ENCODE results near the gene TTC1.

DNA sequence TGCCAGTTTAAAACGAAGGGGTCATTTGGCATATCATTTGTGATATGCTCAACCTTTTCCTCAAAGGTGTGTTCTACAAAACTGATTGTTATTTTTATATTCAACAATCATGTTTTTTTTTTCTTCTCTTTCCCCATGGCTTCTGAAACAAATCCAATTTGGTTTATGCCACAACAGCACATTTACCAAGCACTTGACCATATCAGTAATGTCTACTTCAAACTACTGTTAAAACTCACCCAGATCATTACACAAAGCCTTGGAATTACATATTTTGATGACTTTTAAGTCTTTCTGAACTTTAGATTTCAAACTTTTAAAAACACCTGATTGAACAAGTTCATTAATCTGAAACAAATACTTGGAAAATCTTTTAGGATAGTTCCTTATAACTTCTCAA is 81.1 kb downstream of the TTC1 start:
- TF ChIP-seq POLR2AphosphoS5 (IDR thresholded peaks at IDR 0.05; ENCODE audit: low read depth, low read length) (no peak), SIN3A (IDR thresholded peaks at IDR 0.05; ENCODE audit: borderline replicate concordance, insufficient read depth, low read depth, low read length) (no peak)
- TF ChIP-seq, protein P1, sequence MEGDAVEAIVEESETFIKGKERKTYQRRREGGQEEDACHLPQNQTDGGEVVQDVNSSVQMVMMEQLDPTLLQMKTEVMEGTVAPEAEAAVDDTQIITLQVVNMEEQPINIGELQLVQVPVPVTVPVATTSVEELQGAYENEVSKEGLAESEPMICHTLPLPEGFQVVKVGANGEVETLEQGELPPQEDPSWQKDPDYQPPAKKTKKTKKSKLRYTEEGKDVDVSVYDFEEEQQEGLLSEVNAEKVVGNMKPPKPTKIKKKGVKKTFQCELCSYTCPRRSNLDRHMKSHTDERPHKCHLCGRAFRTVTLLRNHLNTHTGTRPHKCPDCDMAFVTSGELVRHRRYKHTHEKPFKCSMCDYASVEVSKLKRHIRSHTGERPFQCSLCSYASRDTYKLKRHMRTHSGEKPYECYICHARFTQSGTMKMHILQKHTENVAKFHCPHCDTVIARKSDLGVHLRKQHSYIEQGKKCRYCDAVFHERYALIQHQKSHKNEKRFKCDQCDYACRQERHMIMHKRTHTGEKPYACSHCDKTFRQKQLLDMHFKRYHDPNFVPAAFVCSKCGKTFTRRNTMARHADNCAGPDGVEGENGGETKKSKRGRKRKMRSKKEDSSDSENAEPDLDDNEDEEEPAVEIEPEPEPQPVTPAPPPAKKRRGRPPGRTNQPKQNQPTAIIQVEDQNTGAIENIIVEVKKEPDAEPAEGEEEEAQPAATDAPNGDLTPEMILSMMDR (IDR thresholded peaks at IDR 0.05), result no peak
- TF ChIP-seq, protein P2, sequence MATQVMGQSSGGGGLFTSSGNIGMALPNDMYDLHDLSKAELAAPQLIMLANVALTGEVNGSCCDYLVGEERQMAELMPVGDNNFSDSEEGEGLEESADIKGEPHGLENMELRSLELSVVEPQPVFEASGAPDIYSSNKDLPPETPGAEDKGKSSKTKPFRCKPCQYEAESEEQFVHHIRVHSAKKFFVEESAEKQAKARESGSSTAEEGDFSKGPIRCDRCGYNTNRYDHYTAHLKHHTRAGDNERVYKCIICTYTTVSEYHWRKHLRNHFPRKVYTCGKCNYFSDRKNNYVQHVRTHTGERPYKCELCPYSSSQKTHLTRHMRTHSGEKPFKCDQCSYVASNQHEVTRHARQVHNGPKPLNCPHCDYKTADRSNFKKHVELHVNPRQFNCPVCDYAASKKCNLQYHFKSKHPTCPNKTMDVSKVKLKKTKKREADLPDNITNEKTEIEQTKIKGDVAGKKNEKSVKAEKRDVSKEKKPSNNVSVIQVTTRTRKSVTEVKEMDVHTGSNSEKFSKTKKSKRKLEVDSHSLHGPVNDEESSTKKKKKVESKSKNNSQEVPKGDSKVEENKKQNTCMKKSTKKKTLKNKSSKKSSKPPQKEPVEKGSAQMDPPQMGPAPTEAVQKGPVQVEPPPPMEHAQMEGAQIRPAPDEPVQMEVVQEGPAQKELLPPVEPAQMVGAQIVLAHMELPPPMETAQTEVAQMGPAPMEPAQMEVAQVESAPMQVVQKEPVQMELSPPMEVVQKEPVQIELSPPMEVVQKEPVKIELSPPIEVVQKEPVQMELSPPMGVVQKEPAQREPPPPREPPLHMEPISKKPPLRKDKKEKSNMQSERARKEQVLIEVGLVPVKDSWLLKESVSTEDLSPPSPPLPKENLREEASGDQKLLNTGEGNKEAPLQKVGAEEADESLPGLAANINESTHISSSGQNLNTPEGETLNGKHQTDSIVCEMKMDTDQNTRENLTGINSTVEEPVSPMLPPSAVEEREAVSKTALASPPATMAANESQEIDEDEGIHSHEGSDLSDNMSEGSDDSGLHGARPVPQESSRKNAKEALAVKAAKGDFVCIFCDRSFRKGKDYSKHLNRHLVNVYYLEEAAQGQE (IDR thresholded peaks at IDR 0.05; ENCODE audit: insufficient read depth in 1 of 2, low read depth in 2 of 2, low read length in 1 of 2), result no peak

Measured in Panc1 (cell line).